Measurements from ENCODE around the gene NECTIN1. TPM values are rescaled to one million over a fixed set of nuclear protein-coding genes. Genes with fewer than 3 reads are reported as not detected.

Gene NECTIN1
- total RNA-seq, 1 donor from 2014 or later = 19.5 TPM

- Mint-ChIP-seq H3K4me1 (peaks cover 62% of the 10 kb centered on the region), H3K4me3 (no peak overlapping the region), H3K9me3 (no peaks in the 10 kb centered on the region), H3K27ac (peak overlapping the region; percentile 24), H3K36me3 (no peaks in the 10 kb centered on the region), H3K27me3 (ENCODE audit: insufficient read depth, low read depth) (peaks cover 11% of the 10 kb centered on the region)
- TF ChIP-seq CTCF (IDR thresholded peaks at IDR 0.05) (no peak), EZH2 (IDR thresholded peaks at IDR 0.05) (no peak), EZH2phosphoT487 (IDR thresholded peaks at IDR 0.05) (no peak)
- Histone ChIP-seq H4K20me1 (ENCODE audit: low read depth) (peaks cover 5% of the 10 kb centered on the region), H2AFZ (replicated peaks) (no peak overlapping the region), H3K4me3 (no peak overlapping the region), H3K9me3 (ENCODE audit: low read depth) (no peaks in the 10 kb centered on the region), H3K79me2 (ENCODE audit: low read depth) (no peaks in the 10 kb centered on the region), H3K9ac (no peak overlapping the region), H3F3A (ENCODE audit: low read depth) (peaks cover 17% of the 10 kb centered on the region), H3K4me1 (peaks cover 44% of the 10 kb centered on the region), H3K27ac (no peak overlapping the region), H3K36me3 (no peaks in the 10 kb centered on the region), H3K27me3 (peaks cover 5% of the 10 kb centered on the region), H3K4me2 (no peak overlapping the region)
- peak; percentile 37 for DNase-seq (ENCODE audit: low spot score)
Observed at GRCh38 chr11:119622454-119623143, 106.4 kb downstream of the NECTIN1 start.

DNA sequence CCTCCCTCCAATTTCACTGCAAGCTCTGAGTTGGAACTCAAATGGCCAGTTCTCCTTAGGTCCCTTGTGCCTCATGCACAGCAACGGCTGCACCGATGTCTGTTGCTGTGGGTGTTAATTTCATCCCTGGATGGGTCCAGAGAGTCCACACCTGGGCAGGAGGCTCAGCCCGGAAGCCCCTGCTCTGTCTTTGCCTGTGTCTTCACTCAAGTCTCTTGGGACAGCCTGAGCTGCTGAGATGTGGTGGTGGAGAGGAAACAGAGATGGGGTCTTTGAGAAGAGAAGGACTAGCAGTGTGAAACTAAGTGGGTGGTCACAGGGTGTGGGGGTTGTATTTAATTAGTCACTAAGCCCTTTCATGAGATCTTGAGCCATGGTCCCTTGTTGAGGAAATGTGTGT, 109.3 kb downstream of the NECTIN1 start:
- Mint-ChIP-seq H3K4me3 (peak overlapping the region; percentile 61), H3K27ac (no peak overlapping the region), H3K27me3 (ENCODE audit: insufficient read depth, low read depth) (peaks cover 11% of the 10 kb centered on the region), H3K4me1 (peaks cover 52% of the 10 kb centered on the region), H3K9me3 (no peaks in the 10 kb centered on the region), H3K36me3 (no peaks in the 10 kb centered on the region)
- no peak overlapping the region for H2AFZ ChIP-seq (replicated peaks)
- H3K4me2 ChIP-seq = no peak overlapping the region
- no peaks in the 10 kb centered on the region for H3K36me3 ChIP-seq
- H3K27me3 ChIP-seq = peaks cover 5% of the 10 kb centered on the region
- no peak overlapping the region for H3K27ac ChIP-seq
- H3K79me2 ChIP-seq (ENCODE audit: low read depth) = no peaks in the 10 kb centered on the region
- no peak for DNase-seq (ENCODE audit: low spot score)
- no peaks in the 10 kb centered on the region for H3K9me3 ChIP-seq (ENCODE audit: low read depth)
- H3F3A ChIP-seq (ENCODE audit: low read depth) = peaks cover 9% of the 10 kb centered on the region
- peaks cover 5% of the 10 kb centered on the region for H4K20me1 ChIP-seq (ENCODE audit: low read depth)
- TF ChIP-seq EZH2 (IDR thresholded peaks at IDR 0.05) (no peak), CTCF (IDR thresholded peaks at IDR 0.05) (no peak), EZH2phosphoT487 (IDR thresholded peaks at IDR 0.05) (no peak)
- H3K4me3 ChIP-seq = no peak overlapping the region
- peaks cover 26% of the 10 kb centered on the region for H3K4me1 ChIP-seq
- H3K9ac ChIP-seq = no peak overlapping the region

DNA sequence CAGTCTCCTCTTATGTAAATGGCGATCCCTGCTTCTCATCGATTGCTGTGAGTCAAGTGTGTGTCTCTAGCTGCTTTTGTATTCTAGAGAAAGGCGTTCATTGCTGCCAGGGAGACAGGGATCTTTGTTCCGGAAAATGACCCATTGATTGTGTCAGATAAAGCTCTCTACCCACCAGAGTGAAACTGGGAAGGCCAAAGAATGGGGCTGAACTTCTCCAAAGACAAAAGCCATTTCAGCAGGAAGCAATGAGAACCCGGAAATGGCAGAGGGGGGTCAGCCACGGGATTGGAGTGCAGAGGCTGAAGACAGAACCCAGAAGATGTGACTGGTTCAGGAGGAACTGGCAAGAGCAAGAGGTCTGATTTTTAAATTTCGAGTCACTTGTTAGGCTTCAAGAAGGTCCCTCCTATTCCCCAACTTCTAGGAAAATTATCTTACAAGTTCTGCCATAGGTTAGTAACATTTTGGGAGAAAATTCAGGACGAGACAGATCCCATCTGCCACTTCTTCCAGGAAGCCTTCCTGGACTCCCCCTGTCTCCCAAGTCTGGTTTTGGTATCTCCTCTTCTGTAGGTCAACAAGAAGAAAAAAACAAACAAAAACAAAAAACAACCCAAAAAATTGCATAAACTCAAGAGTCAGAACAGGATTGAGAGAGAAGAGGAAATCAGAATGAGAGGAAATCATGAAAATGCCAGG, 110.6 kb downstream of the NECTIN1 start:
- no peaks in the 10 kb centered on the region for H3K79me2 ChIP-seq (ENCODE audit: low read depth)
- no peak overlapping the region for H2AFZ ChIP-seq (replicated peaks)
- peaks cover 24% of the 10 kb centered on the region for H3K4me1 ChIP-seq
- TF ChIP-seq EZH2phosphoT487 (IDR thresholded peaks at IDR 0.05) (no peak), EZH2 (IDR thresholded peaks at IDR 0.05) (no peak), CTCF (IDR thresholded peaks at IDR 0.05) (no peak)
- H3K36me3 Mint-ChIP-seq = no peaks in the 10 kb centered on the region
- H3K27ac ChIP-seq = no peak overlapping the region
- no peak overlapping the region for H3K9ac ChIP-seq
- peaks cover 51% of the 10 kb centered on the region for H3K4me1 Mint-ChIP-seq
- H3K4me3 Mint-ChIP-seq = no peak overlapping the region
- H3K27ac Mint-ChIP-seq = peak overlapping the region; percentile 85
- H3K4me3 ChIP-seq = no peak overlapping the region
- H3K27me3 Mint-ChIP-seq (ENCODE audit: insufficient read depth, low read depth) = peaks cover 9% of the 10 kb centered on the region
- peak overlapping the region; percentile 52 for H3K4me2 ChIP-seq
- no peaks in the 10 kb centered on the region for H3K9me3 ChIP-seq (ENCODE audit: low read depth)
- peaks cover 9% of the 10 kb centered on the region for H3F3A ChIP-seq (ENCODE audit: low read depth)
- DNase-seq (ENCODE audit: low spot score) = peak; percentile 46
- H3K9me3 Mint-ChIP-seq = no peaks in the 10 kb centered on the region
- peaks cover 5% of the 10 kb centered on the region for H3K27me3 ChIP-seq
- H4K20me1 ChIP-seq (ENCODE audit: low read depth) = peaks cover 5% of the 10 kb centered on the region
- no peaks in the 10 kb centered on the region for H3K36me3 ChIP-seq

Data from neural progenitor cell (in vitro differentiated cells).